Natural killer cell (primary cell): Measurements from ENCODE around the gene MORN2. TPM values are rescaled to one million over a fixed set of nuclear protein-coding genes. Genes with fewer than 3 reads are reported as not detected.

Experiments used
- ATAC-seq, 3 donors: fragments of 150-1000 bp in 2 of 3; fragments of 200-7000 bp in 1 of 3; cut with Tn5 transposase; 1 replicate in 1 of 3; 2 replicates in 2 of 3; pipeline ENCODE4 v1.10.0; 2021; ENCODE audit warnings: mild to moderate bottlenecking in 2 of 3, moderate library complexity in 2 of 3
- DNase-seq, 2 donors: peaks; one replicate each; pipeline versions ENCODE4 v3.0.0 to v3.0.0-alpha.2; 2013 to 2021; ENCODE audit warnings: mixed read lengths in 1 of 2
- H3K27ac ChIP-seq: one replicate; pipeline ENCODE4 v1.5.1; 2013; ENCODE audit warnings: mild to moderate bottlenecking, low read length
- H3K27me3 ChIP-seq: one replicate; pipeline ENCODE4 v1.6.1; 2013; ENCODE audit warnings: low read length; ENCODE audit not compliant: control insufficient read depth, insufficient read depth
- H3K36me3 ChIP-seq: one replicate; pipeline ENCODE4 v1.6.1; 2013; ENCODE audit warnings: low read length; ENCODE audit not compliant: control insufficient read depth, insufficient read depth
- H3K4me1 ChIP-seq: one replicate; pipeline ENCODE4 v1.6.1; 2013; ENCODE audit warnings: low read length; ENCODE audit not compliant: control insufficient read depth, insufficient read depth
- H3K4me3 ChIP-seq: one replicate; pipeline ENCODE4 v1.5.1; 2013; ENCODE audit warnings: low read length
- H3K9me3 ChIP-seq: one replicate; pipeline ENCODE4 v1.6.1; 2013; ENCODE audit warnings: low read length; ENCODE audit not compliant: control insufficient read depth, insufficient read depth
- H3K27ac Mint-ChIP-seq, 2 donors: one replicate each; pipeline ENCODE4 v1.8.0; 2022; ENCODE audit warnings: mild to moderate bottlenecking in 2 of 2, mixed read lengths in 2 of 2, moderate library complexity in 1 of 2
- H3K27me3 Mint-ChIP-seq, 2 donors: one replicate each; pipeline ENCODE4 v1.8.0; 2022; ENCODE audit warnings: low read depth in 2 of 2, mixed read lengths in 2 of 2
- H3K36me3 Mint-ChIP-seq: one replicate; pipeline ENCODE4 v1.8.0; 2022; ENCODE audit warnings: mixed read lengths
- H3K4me1 Mint-ChIP-seq, 2 donors: one replicate each; pipeline ENCODE4 v1.8.0; 2022; ENCODE audit warnings: mixed read lengths in 2 of 2
- H3K4me3 Mint-ChIP-seq: one replicate; pipeline ENCODE4 v1.8.0; 2022; ENCODE audit warnings: mild to moderate bottlenecking, moderate library complexity, mixed read lengths
- H3K9me3 Mint-ChIP-seq, 2 donors: one replicate each; pipeline ENCODE4 v1.8.0; 2022; ENCODE audit warnings: mixed read lengths in 2 of 2
- WGBS: methylation state at CpG from one replicate; pipeline ENCODE4 v1.1.7; 2013; ENCODE audit warnings: missing lambda C conversion rate; ENCODE audit not compliant: insufficient coverage; 5-methylcytosine and 5-hydroxymethylcytosine counted together
- intact Hi-C: fragments of 100-400 bp; cut with micrococcal nuclease; formaldehyde crosslinking; loops from one replicate; pipeline ENCODE4 v1.14.2; 2022
- total RNA-seq, 4 donors: library from RNA; stranded (reverse); fragments of 120-200 nt in 1 of 4; gene quantifications; one replicate each; pipeline versions ENCODE4 v1.2.3 to v1.2.4, GENCODE V29; 2013 to 2022
- TF ChIP-seq, protein P1 (sequence below): fragments of 200-600 bp; IDR thresholded peaks from one replicate; pipeline ENCODE4 v1.8.0; 2022; ENCODE audit warnings: antibody characterized with exemption

The MORN2 gene
- total RNA-seq, 3 donors from 2014 or later (not counting 1 experiment from before 2014, with no cell fraction given): 1.4 to 2.3 (median 1.7) TPM

GRCh38 chr2:38912619-38913018 lies 36.8 kb downstream of the MORN2 start:
- ATAC-seq: no peak
- Mint-ChIP-seq H3K36me3 (no peaks in the 10 kb centered on the region), H3K27me3 (peaks cover 0 to under 1% of the 10 kb centered on the region in 2 donors), H3K4me1 (no peaks in the 10 kb centered on the region), H3K27ac (no peak overlapping the region), H3K4me3 (no peak overlapping the region), H3K9me3 (no peaks in the 10 kb centered on the region)
- Histone ChIP-seq H3K4me1 (no peaks in the 10 kb centered on the region), H3K4me3 (no peak overlapping the region), H3K27ac (no peak overlapping the region), H3K27me3 (no peaks in the 10 kb centered on the region), H3K9me3 (no peaks in the 10 kb centered on the region), H3K36me3 (no peaks in the 10 kb centered on the region)
- DNase-seq: no peak
- intact Hi-C loops: no loop called here
- WGBS: 67% methylated on average over 1 of the region's 1 CpG
- TF ChIP-seq, protein P1, sequence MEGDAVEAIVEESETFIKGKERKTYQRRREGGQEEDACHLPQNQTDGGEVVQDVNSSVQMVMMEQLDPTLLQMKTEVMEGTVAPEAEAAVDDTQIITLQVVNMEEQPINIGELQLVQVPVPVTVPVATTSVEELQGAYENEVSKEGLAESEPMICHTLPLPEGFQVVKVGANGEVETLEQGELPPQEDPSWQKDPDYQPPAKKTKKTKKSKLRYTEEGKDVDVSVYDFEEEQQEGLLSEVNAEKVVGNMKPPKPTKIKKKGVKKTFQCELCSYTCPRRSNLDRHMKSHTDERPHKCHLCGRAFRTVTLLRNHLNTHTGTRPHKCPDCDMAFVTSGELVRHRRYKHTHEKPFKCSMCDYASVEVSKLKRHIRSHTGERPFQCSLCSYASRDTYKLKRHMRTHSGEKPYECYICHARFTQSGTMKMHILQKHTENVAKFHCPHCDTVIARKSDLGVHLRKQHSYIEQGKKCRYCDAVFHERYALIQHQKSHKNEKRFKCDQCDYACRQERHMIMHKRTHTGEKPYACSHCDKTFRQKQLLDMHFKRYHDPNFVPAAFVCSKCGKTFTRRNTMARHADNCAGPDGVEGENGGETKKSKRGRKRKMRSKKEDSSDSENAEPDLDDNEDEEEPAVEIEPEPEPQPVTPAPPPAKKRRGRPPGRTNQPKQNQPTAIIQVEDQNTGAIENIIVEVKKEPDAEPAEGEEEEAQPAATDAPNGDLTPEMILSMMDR: no peak

GRCh38 chr2:38922389-38922788 lies 46.6 kb downstream of the MORN2 start:
- TF ChIP-seq, protein P1: no peak
- no peak for ATAC-seq
- 88% methylated on average over 2 of the region's 4 CpGs for WGBS

GRCh38 chr2:38922902-38923301 lies 47.1 kb downstream of the MORN2 start:
- H3K27ac ChIP-seq: no peak overlapping the region
- TF ChIP-seq, protein P1: no peak
- H3K4me1 Mint-ChIP-seq: no peaks in the 10 kb centered on the region
- H3K4me3 Mint-ChIP-seq: no peak overlapping the region
- WGBS: no CpG with 5 or more reads among the region's 2 CpGs
- H3K27me3 ChIP-seq: peaks cover 4% of the 10 kb centered on the region
- H3K4me1 ChIP-seq: no peaks in the 10 kb centered on the region
- no peak overlapping the region for H3K4me3 ChIP-seq
- no peak overlapping the region for H3K27ac Mint-ChIP-seq
- no peaks in the 10 kb centered on the region for H3K9me3 ChIP-seq
- H3K36me3 Mint-ChIP-seq: no peaks in the 10 kb centered on the region
- intact Hi-C loops: no loop called here
- no peaks in the 10 kb centered on the region for H3K36me3 ChIP-seq
- H3K27me3 Mint-ChIP-seq: peaks cover 8 to 28% of the 10 kb centered on the region in 2 donors
- ATAC-seq: no peak
- no peak for DNase-seq
- H3K9me3 Mint-ChIP-seq: no peaks in the 10 kb centered on the region

More at GRCh38 chr2:38922389-38922788, 46.6 kb downstream of the MORN2 start:
- Histone ChIP-seq H3K27me3 (peaks cover 4% of the 10 kb centered on the region), H3K4me3 (no peak overlapping the region), H3K27ac (no peak overlapping the region), H3K9me3 (no peaks in the 10 kb centered on the region), H3K36me3 (no peaks in the 10 kb centered on the region), H3K4me1 (no peaks in the 10 kb centered on the region)
- H3K36me3 Mint-ChIP-seq: no peaks in the 10 kb centered on the region
- H3K27me3 Mint-ChIP-seq: peaks cover 11 to 28% of the 10 kb centered on the region in 2 donors
- H3K27ac Mint-ChIP-seq: no peak overlapping the region
- no peaks in the 10 kb centered on the region for H3K9me3 Mint-ChIP-seq
- DNase-seq: no peak
- intact Hi-C loops: no loop called here
- H3K4me3 Mint-ChIP-seq: no peak overlapping the region
- no peaks in the 10 kb centered on the region for H3K4me1 Mint-ChIP-seq

- no peak for DNase-seq
- WGBS: 85% methylated on average over 9 of the region's 9 CpGs
- Mint-ChIP-seq H3K9me3 (no peaks in the 10 kb centered on the region), H3K27ac (no peak overlapping the region), H3K36me3 (no peaks in the 10 kb centered on the region), H3K27me3 (peaks cover 8 to 28% of the 10 kb centered on the region in 2 donors), H3K4me1 (no peaks in the 10 kb centered on the region), H3K4me3 (no peak overlapping the region)
- H3K27me3 ChIP-seq: peaks cover 4% of the 10 kb centered on the region
- H3K4me1 ChIP-seq: no peaks in the 10 kb centered on the region
- no peak for ATAC-seq
- TF ChIP-seq, protein P1: no peak
- no peak overlapping the region for H3K27ac ChIP-seq
- H3K36me3 ChIP-seq: no peaks in the 10 kb centered on the region
- no peak overlapping the region for H3K4me3 ChIP-seq
- intact Hi-C loops: no loop called here
- H3K9me3 ChIP-seq: no peaks in the 10 kb centered on the region
Measured at GRCh38 chr2:38925982-38926381, 50.2 kb downstream of the MORN2 start.
